HS-5 (cell line): ENCODE measurements around the gene THRAP3.

ENCODE experiments used
- DNase-seq: peaks from one replicate; pipeline ENCODE4 v3.0.0-alpha.2; 2012; ENCODE audit warnings: low read depth

The THRAP3 gene

DNA sequence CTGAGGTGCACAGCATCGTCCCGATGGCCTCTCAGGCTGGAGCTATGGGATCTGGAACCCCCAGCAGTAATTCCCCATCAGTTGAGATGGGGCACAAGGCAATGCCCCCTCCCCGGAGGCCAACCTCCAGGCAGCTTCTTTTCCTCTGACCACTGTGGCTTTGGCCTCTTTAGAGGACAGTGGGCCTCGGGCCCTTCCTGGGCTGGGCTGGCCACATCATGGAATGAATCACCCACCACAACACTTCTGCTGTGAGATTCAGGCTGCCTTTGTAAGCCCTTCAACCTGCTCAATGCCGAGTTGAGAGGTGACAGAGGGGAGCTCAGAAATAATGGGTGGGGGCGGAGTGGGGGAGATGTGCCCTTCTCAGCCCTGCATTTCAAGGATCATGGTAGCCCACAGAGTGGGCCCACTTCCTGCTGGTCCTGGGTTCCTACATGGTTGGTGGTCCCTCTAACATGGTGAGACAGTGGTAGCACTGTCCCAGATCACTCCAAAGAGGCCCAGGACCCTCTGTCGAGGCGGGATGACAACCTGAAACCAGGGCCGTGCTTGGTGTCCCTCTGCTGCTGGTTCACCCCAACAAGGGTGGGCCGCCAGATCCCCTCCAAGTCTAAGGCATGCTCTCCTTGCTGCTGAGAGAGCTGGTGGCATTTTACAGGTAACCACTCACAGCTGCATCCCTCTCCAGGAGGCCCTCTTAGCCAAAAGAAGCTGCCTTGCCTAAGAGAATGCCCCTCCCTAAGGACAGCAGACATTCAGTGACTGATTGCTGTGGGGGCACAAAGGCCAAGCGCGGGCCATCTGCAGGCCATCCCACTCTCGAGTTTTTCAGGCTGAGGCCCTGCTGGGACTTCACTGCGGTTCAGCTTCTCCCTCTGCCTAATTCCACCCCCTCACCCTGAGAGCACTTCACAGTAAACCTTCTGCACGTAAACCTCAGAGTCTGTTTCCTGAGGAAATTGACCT is 129.0 kb downstream of the THRAP3 start:
- DNase-seq, result no peak

DNA sequence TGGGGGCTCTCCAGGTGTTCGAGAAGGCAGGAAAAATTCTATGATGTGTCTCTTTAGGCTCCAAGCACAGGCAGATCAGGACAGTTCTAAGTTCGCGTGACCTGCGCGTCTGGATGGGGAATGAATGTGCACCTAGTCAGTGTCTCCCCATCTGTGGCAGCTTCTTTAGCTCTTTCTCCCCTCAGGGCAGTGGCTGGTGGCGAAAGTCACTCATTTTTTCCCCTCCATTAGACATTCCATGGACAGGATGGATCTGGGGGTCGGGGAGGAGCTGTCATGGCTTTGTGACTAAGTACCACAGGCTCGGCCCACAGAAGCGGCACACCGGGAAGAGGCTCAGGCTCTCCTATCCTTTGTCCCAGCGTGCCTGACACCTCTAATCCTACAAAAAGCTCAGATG is 130.2 kb downstream of the THRAP3 start:
- DNase-seq, result no peak
